Measurements from ENCODE around the gene RAP1GAP.

RAP1GAP gene

GRCh38 chr1:21625390-21626190, 43.6 kb downstream of the RAP1GAP start:
- no peak for TF ChIP-seq CTCF (IDR thresholded peaks at IDR 0.05; ENCODE audit: control insufficient read depth, extremely low read depth, insufficient read depth)
- H3K4me3 ChIP-seq (ENCODE audit: low read depth, low read length) = no peak overlapping the region
- DNase-seq (ENCODE audit: low read depth) = peak; percentile 63

GRCh38 chr1:21624571-21625389, 44.4 kb downstream of the RAP1GAP start:
- DNase-seq (ENCODE audit: low read depth) = no peak
- H3K4me3 ChIP-seq (ENCODE audit: low read depth, low read length) = no peak overlapping the region
- no peak for TF ChIP-seq CTCF (IDR thresholded peaks at IDR 0.05; ENCODE audit: control insufficient read depth, extremely low read depth, insufficient read depth)

- DNase-seq (ENCODE audit: low read depth) = peak; percentile 50
- TF ChIP-seq CTCF (IDR thresholded peaks at IDR 0.05; ENCODE audit: control insufficient read depth, extremely low read depth, insufficient read depth) = no peak
- H3K4me3 ChIP-seq (ENCODE audit: low read depth, low read length) = no peak overlapping the region
Measured at GRCh38 chr1:21623410-21623961, 45.7 kb downstream of the RAP1GAP start.

- H3K4me3 ChIP-seq (ENCODE audit: low read depth, low read length) = peak overlapping the region; percentile 36; the same call in 1 of the 2 replicates
- no peak for DNase-seq (ENCODE audit: low read depth)
- TF ChIP-seq CTCF (IDR thresholded peaks at IDR 0.05; ENCODE audit: control insufficient read depth, extremely low read depth, insufficient read depth) = no peak
Measured at GRCh38 chr1:21622466-21623315, 46.5 kb downstream of the RAP1GAP start.

GRCh38 chr1:21621761-21622436, 47.3 kb downstream of the RAP1GAP start:
- peak overlapping the region; percentile 42 for H3K4me3 ChIP-seq (ENCODE audit: low read depth, low read length)
- TF ChIP-seq CTCF (IDR thresholded peaks at IDR 0.05; ENCODE audit: control insufficient read depth, extremely low read depth, insufficient read depth) = no peak
- DNase-seq (ENCODE audit: low read depth) = no peak

- TF ChIP-seq CTCF (IDR thresholded peaks at IDR 0.05; ENCODE audit: control insufficient read depth, extremely low read depth, insufficient read depth) = no peak
- H3K4me3 ChIP-seq (ENCODE audit: low read depth, low read length) = no peak overlapping the region
- DNase-seq (ENCODE audit: low read depth) = no peak
Measured at GRCh38 chr1:21621051-21621450, 48.1 kb downstream of the RAP1GAP start.
